AG04449 (cell line): ENCODE measurements around the gene MAPRE3.

Experiments
- CTCF ChIA-PET: fragments of 350-600 bp; formaldehyde crosslinking; extraction: SDS; loops from one replicate; lab custom pipeline; 2021; ENCODE audit warnings: antibody characterized with exemption; lab: Yijun Ruan, JAX
- POLR2A ChIA-PET: fragments of 400-600, 350-600 bp; formaldehyde crosslinking; extraction: SDS; loops from one replicate; lab custom pipeline; 2020; ENCODE audit warnings: antibody characterized with exemption, inconsistent platforms; lab: Yijun Ruan, JAX
- DNase-seq: peaks from one replicate; pipeline ENCODE4 v3.0.0-alpha.2; 2010; ENCODE audit warnings: low read depth, low spot score
- H3K4me3 ChIP-seq: 2 replicates; pipeline ENCODE4 v1.5.1; 2011; ENCODE audit warnings: low read depth, mild to moderate bottlenecking, control low read depth, low read length
- CTCF ChIP-seq: IDR thresholded peaks from one replicate; pipeline ENCODE4 v1.5.1; 2011; ENCODE audit warnings: mild to moderate bottlenecking, moderate library complexity, low read length, control low read depth, inconsistent platforms; ENCODE audit not compliant: insufficient read depth; ENCODE audit errors: missing control alignments

Gene MAPRE3

GRCh38 chr2:26991717-26992116 lies 21.3 kb downstream of the MAPRE3 start:
- DNase-seq = no peak
- CTCF ChIA-PET = interaction anchor here (1.4 kb wide), 1 partner anchor 146 kb away, joined by 3 read pairs; no protein-coding TSS in a partner anchor
- no peak overlapping the region for H3K4me3 ChIP-seq
- POLR2A ChIA-PET = no interaction called here
- TF ChIP-seq CTCF = no peak

- ChIA-PET POLR2A (no interaction called here), CTCF (interaction anchor here (1.2 to 7.1 kb wide), 4 partner anchors 9 to 33 kb away, joined by 3 to 39 read pairs (median 12); no protein-coding TSS in a partner anchor)
- no peak for DNase-seq
- TF ChIP-seq CTCF = no peak
- H3K4me3 ChIP-seq = no peak overlapping the region
These were observed 23.3 kb downstream of the MAPRE3 start for GRCh38 chr2:26993768-26994167.

GRCh38 chr2:26994983-26995382 lies 24.5 kb downstream of the MAPRE3 start:
- no peak for TF ChIP-seq CTCF
- ChIA-PET POLR2A (no interaction called here), CTCF (interaction anchor here (1.3 to 7.1 kb wide), 6 partner anchors 8 to 38 kb away, joined by 3 to 39 read pairs (median 9); no protein-coding TSS in a partner anchor)
- no peak overlapping the region for H3K4me3 ChIP-seq
- DNase-seq = no peak

GRCh38 chr2:26997394-26997793 lies 27.0 kb downstream of the MAPRE3 start:
- no peak overlapping the region for H3K4me3 ChIP-seq
- CTCF ChIA-PET = interaction anchor here (0.7 to 7.1 kb wide), 5 partner anchors 13 to 151 kb away, joined by 3 to 39 read pairs (median 6); no protein-coding TSS in a partner anchor
- TF ChIP-seq CTCF = no peak
- DNase-seq = no peak
- POLR2A ChIA-PET = no interaction called here

- no peak overlapping the region for H3K4me3 ChIP-seq
- ChIA-PET CTCF (interaction anchor here (1.0 to 7.1 kb wide), 5 partner anchors 12 to 152 kb away, joined by 4 to 39 read pairs (median 6); no protein-coding TSS in a partner anchor), POLR2A (no interaction called here)
- TF ChIP-seq CTCF = no peak
- DNase-seq = no peak
These were observed 27.9 kb downstream of the MAPRE3 start for GRCh38 chr2:26998323-26998722.

GRCh38 chr2:27000228-27000627 lies 29.8 kb downstream of the MAPRE3 start:
- no peak for TF ChIP-seq CTCF
- ChIA-PET CTCF (no interaction called here), POLR2A (no interaction called here)
- no peak overlapping the region for H3K4me3 ChIP-seq
- no peak for DNase-seq
